Lower leg skin (tissue), 3 donors: ENCODE measurements around the gene WNT8A.

Experiments
- CTCF ChIP-seq, 3 donors: fragments of 450-650 bp; IDR thresholded peaks; one replicate each; pipeline ENCODE4 v1.5.1; 2016; ENCODE audit warnings: antibody characterized with exemption in 3 of 3, mild to moderate bottlenecking in 3 of 3, moderate library complexity in 2 of 3
- POLR2A ChIP-seq, 2 donors: fragments of 450-650 bp; IDR thresholded peaks; one replicate each; pipeline ENCODE4 v1.6.1; 2016 to 2017; ENCODE audit warnings: antibody characterized with exemption in 2 of 2, mild to moderate bottlenecking in 1 of 2, moderate library complexity in 1 of 2

- TF ChIP-seq POLR2A (IDR thresholded peaks at IDR 0.05) (no peak), CTCF (IDR thresholded peaks at IDR 0.05) (no peak)
These were observed 18.9 kb downstream of the WNT8A start for GRCh38 chr5:138102454-138103318.
